Measurements from ENCODE around the gene ATF7. TPM values are rescaled to one million over a fixed set of nuclear protein-coding genes. Genes with fewer than 3 reads are reported as not detected.

ATF7 gene
- total RNA-seq, 2 experiments from 2014 or later, result 13.3 to 14.3 TPM

DNA sequence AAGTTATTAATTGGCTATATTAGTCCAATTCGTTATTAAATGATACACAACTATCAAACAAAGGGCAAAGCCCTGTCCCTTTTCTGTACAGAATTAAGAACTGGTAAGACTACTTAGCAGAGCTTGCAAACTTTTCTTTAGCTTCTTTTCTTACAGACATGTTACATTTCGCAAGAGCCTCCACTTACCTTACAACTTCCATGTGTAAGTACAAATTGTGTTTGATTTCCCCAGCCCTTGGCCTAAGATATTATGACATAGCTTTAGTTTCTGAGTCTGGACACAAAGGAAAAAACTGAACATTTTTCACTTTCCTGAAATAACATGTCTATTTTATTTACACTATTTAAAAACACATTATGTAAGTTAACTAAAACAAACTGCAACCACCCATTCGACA is 1.7 kb downstream of the ATF7 start:
- no peaks in the 10 kb centered on the region for H3K9me3 ChIP-seq (ENCODE audit: control insufficient read depth in 1 of 2, insufficient read depth in 1 of 2, low read length in 2 of 2)
- Mint-ChIP-seq H3K4me1 (ENCODE audit: low read depth) (peaks cover 59% of the 10 kb centered on the region), H3K27me3 (no peaks in the 10 kb centered on the region), H3K4me3 (peak overlapping the region; percentile 99), H3K9me3 (no peaks in the 10 kb centered on the region), H3K36me3 (ENCODE audit: low read depth) (peaks cover 19% of the 10 kb centered on the region), H3K27ac (peak overlapping the region; percentile 91)
- ChIA-PET POLR2A (interaction anchor here (2.2 kb wide), 1 partner anchor 51 kb away, joined by 12 read pairs; the partner anchor contains the start of gene ATP5MC2), CTCF (interaction anchor here (0.9 to 7.6 kb wide), 5 partner anchors 13 to 955 kb away, joined by 3 to 31 read pairs (median 5); partner anchors contain the start of gene ATP5MC2)
- H3K27me3 ChIP-seq (ENCODE audit: control insufficient read depth in 1 of 2, insufficient read depth in 2 of 2, low read length in 2 of 2), result no peaks in the 10 kb centered on the region
- H3K4me3 ChIP-seq (ENCODE audit: low read length), result no peak overlapping the region
- peaks cover 29% of the 10 kb centered on the region for H3K4me1 ChIP-seq (ENCODE audit: insufficient read depth, low read length)
- peak overlapping the region in 1 of 2 donors; percentile 3 for H3K27ac ChIP-seq (ENCODE audit: low read depth in 1 of 2, low read length in 2 of 2)
- intact Hi-C loops (cut with DNase I, micrococcal nuclease), result loop anchor here in 1 of 2 experiments (5.0 kb wide), 1 partner anchor 82 kb away; no protein-coding TSS in a partner anchor
- TF ChIP-seq CTCF (IDR thresholded peaks at IDR 0.05), result no peak
- DNase-seq (no peak), ATAC-seq (ENCODE audit: poor library complexity) (no peak)
- no peaks in the 10 kb centered on the region for H3K36me3 ChIP-seq (ENCODE audit: insufficient read depth, low read length)

DNA sequence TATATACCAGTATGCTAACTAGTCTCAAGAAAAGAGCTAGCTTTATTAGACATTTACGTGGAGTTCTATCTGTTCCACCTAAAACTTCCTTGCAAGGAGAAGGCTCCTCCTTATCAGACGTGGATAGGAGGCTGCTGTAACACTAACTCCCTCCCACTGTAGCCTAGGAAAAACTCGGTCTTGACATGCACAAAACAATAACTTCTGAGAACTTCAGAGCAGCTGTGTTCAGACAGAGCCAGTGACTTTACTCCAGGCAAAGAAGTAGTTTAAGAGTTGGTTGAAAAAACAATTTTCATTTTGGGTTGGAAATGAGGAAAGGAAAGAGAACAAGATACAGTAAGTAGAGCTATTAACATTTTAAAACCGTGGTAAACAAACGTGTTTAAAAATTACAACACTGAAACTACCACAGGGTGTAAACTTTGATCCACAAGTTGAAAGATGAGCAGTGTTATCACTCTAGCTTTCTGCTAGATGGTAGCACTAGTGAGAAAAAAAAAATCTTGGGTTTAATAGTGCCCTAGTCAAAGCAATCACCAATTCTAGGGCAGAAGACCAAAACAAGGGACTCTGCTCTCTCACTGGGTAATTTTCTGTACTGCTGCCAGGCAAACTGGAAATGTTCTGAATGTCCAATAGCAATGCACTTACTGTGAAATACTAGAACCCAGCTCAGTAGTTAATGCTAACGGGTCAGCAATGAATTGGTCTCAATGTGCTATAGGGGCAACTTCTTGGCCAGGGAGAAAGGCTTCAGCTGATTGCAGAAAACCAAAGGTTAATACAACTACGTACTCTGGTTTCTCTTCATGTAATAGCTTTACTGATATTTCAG is 2.4 kb downstream of the ATF7 start:
- no peaks in the 10 kb centered on the region for H3K9me3 ChIP-seq (ENCODE audit: control insufficient read depth in 1 of 2, insufficient read depth in 1 of 2, low read length in 2 of 2)
- DNase-seq (no peak), ATAC-seq (ENCODE audit: poor library complexity) (no peak)
- H3K4me3 ChIP-seq (ENCODE audit: low read length), result no peak overlapping the region
- peak overlapping the region; percentile 91 for H3K27ac Mint-ChIP-seq
- no peaks in the 10 kb centered on the region for H3K27me3 ChIP-seq (ENCODE audit: control insufficient read depth in 1 of 2, insufficient read depth in 2 of 2, low read length in 2 of 2)
- H3K27ac ChIP-seq (ENCODE audit: low read depth in 1 of 2, low read length in 2 of 2), result peak overlapping the region in 1 of 2 donors; percentile 3
- H3K4me1 ChIP-seq (ENCODE audit: insufficient read depth, low read length), result peaks cover 36% of the 10 kb centered on the region
- CTCF ChIA-PET, result interaction anchor here (0.9 to 7.6 kb wide), 7 partner anchors 13 to 956 kb away, joined by 3 to 31 read pairs (median 3); partner anchors contain the start of gene ATP5MC2
- peaks cover 20% of the 10 kb centered on the region for H3K36me3 Mint-ChIP-seq (ENCODE audit: low read depth)
- H3K4me3 Mint-ChIP-seq, result peak overlapping the region; percentile 99
- intact Hi-C loops (cut with DNase I, micrococcal nuclease), result loop anchor here in 1 of 2 experiments (5.0 kb wide), 1 partner anchor 81 kb away; no protein-coding TSS in a partner anchor
- no peaks in the 10 kb centered on the region for H3K9me3 Mint-ChIP-seq
- H3K4me1 Mint-ChIP-seq (ENCODE audit: low read depth), result peaks cover 59% of the 10 kb centered on the region
- H3K27me3 Mint-ChIP-seq, result no peaks in the 10 kb centered on the region
- H3K36me3 ChIP-seq (ENCODE audit: insufficient read depth, low read length), result no peaks in the 10 kb centered on the region
- POLR2A ChIA-PET, result interaction anchor here (2.2 kb wide), 1 partner anchor 51 kb away, joined by 12 read pairs; the partner anchor contains the start of gene ATP5MC2
- TF ChIP-seq CTCF (IDR thresholded peaks at IDR 0.05), result no peak

DNA sequence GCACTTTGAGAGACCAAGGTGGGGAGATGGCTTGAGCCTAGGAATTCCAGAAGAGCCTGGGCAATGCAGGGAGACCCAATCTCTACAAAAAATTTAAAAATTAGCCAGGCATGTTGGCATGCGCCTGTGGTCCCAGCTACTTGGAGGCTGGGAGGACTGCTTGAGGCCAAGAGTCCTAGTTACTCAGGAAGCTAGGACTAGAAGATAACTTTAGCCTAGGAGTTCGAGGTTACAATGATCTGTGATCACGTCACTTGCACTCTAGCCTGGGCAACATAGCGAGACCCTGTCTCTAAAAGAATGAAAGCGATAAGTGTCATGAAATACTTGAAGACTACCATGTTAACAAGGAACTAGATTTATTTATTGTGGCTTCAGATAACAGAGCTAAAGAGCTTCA is 3.5 kb downstream of the ATF7 start:
- H3K27me3 Mint-ChIP-seq, result no peaks in the 10 kb centered on the region

More for the DNA sequence above, 3.5 kb downstream of the ATF7 start:
- POLR2A ChIA-PET, result interaction anchor here (2.2 kb wide), 1 partner anchor 52 kb away, joined by 12 read pairs; the partner anchor contains the start of gene ATP5MC2
- no peak for DNase-seq
- Histone ChIP-seq H3K27ac (ENCODE audit: low read depth in 1 of 2, low read length in 2 of 2) (no peak overlapping the region), H3K4me3 (ENCODE audit: low read length) (no peak overlapping the region), H3K27me3 (ENCODE audit: control insufficient read depth in 1 of 2, insufficient read depth in 2 of 2, low read length in 2 of 2) (no peaks in the 10 kb centered on the region), H3K4me1 (ENCODE audit: insufficient read depth, low read length) (peaks cover 39% of the 10 kb centered on the region), H3K36me3 (ENCODE audit: insufficient read depth, low read length) (no peaks in the 10 kb centered on the region), H3K9me3 (ENCODE audit: control insufficient read depth in 1 of 2, insufficient read depth in 1 of 2, low read length in 2 of 2) (no peaks in the 10 kb centered on the region)
- no peak for TF ChIP-seq CTCF (IDR thresholded peaks at IDR 0.05)
- ATAC-seq (ENCODE audit: poor library complexity), result no peak
- no peak overlapping the region for H3K4me3 Mint-ChIP-seq
- intact Hi-C loops (cut with DNase I, micrococcal nuclease), result loop anchor here in 1 of 2 experiments (5.0 kb wide), 1 partner anchor 80 kb away; no protein-coding TSS in a partner anchor
- CTCF ChIA-PET, result interaction anchor here (1.0 to 7.6 kb wide), 3 partner anchors 23 to 114 kb away, joined by 3 to 31 read pairs (median 3); partner anchors contain the start of gene ATP5MC2
- H3K4me1 Mint-ChIP-seq (ENCODE audit: low read depth), result peaks cover 69% of the 10 kb centered on the region
- no peaks in the 10 kb centered on the region for H3K9me3 Mint-ChIP-seq
- H3K27ac Mint-ChIP-seq, result peak overlapping the region; percentile 91
- peaks cover 28% of the 10 kb centered on the region for H3K36me3 Mint-ChIP-seq (ENCODE audit: low read depth)

All from CD4-positive, alpha-beta T cell (primary cell).